ENCODE measurements around the gene ZNF710.
"Not testable (repeated sequence)": the region's sequence is repeated elsewhere in the genome, so short reads cannot be mapped to it uniquely, and the experiment has no call there.

The ZNF710 gene, protein sequence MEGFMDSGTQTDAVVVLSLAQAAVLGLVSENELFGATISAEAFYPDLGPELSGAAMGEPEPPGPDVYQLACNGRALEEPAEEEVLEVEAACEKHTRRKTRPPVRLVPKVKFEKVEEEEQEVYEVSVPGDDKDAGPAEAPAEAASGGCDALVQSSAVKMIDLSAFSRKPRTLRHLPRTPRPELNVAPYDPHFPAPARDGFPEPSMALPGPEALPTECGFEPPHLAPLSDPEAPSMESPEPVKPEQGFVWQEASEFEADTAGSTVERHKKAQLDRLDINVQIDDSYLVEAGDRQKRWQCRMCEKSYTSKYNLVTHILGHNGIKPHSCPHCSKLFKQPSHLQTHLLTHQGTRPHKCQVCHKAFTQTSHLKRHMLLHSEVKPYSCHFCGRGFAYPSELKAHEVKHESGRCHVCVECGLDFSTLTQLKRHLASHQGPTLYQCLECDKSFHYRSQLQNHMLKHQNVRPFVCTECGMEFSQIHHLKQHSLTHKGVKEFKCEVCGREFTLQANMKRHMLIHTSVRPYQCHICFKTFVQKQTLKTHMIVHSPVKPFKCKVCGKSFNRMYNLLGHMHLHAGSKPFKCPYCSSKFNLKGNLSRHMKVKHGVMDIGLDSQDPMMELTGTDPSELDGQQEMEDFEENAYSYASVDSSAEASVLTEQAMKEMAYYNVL

DNA sequence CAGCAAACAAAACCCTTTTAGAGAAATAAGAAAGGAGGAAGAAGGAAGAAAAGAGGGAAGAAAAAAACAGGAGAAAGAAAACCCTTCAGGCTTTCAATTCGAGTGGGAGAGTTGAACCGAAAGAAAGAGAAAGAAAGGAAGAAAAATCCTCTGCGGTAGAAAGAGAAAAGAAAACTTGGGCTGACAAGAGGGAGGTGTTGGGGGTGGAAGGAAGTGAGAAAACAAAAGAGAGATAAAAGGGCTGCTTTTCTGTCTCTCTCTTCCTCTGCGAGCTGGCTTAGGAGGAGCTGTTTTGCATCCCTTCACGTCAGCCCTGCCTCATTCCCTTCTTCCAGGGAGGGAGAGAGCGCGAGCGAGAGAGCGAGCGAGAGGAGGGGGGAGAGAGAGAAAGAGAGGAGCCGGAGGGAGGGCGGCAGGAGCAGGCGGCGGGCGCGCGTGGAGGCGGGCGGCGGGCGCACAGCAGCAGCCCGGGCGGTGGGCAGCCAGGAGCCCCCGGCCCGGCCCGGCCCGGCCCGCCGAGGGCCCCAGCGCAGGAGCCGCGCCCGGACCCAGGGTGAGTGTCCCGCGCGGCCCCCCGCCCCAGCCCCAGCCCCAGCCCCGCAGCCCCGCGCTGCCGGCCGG, at the start of gene ZNF710:
ZNF710 (plus strand) TSS at position 263 of the 621 bp plus-strand sequence. CDS start 65,814 bp downstream, outside the sequence.
- peak; percentile 24 for DNase-seq (ENCODE audit: low spot score)

DNA sequence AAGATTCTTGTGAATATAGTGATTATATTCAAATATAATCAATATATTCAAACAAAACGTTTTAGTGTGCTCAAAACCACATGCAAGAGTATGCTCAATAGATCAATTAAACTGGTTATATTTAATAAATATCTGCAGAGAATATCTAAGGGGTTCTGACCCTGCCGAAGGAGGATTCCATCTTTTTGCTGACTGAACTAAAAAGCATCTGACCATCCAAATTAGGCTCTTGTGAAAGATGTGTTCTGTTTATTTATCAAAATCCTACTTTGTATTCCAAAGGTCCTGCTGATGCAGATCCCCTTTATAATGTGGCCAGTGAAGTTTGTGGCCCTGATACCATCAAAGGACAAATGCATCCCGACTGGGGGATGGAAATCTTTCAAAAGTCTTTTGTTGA, 46.6 kb upstream of the ZNF710 start:
- DNase-seq (ENCODE audit: low spot score) = no peak

- not testable (repeated sequence) for DNase-seq (ENCODE audit: low spot score)
Observed at GRCh38 chr15:89955449-89955998, 45.6 kb upstream of the ZNF710 start.

DNA sequence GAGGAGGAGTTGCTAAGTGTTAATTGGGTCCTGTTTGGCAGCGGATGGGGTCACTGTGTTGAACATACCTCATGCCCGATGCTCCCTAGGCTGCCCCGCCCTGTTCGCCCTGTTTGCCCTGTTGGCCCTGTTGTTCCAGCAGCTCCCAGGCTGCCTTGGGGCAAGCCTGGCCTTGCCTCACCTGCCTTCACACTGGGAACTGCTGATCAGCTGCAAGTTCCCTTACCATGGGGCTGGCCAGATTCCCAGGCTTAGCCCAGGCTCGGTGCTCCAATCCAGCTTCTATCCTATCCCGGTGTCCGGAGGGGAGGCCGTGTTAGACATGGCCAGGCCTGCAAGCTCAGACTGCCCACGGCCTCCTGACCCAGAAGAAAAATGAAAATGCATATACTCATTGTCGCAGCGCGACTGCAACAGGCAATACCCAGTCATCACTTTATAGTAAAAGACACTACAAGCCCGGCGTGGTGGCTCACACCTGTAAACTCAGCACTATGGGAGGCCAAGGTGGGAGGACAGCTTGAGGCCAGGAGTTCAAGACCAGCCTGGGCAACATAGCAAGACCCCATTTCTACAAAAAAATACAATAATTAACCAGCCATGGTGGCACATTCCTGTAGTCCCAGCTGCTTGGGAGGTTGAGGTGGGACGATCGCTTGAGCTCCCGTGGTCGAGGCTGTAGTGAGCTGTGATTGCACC, 42.9 kb upstream of the ZNF710 start:
- DNase-seq (ENCODE audit: low spot score) = no peak

DNA sequence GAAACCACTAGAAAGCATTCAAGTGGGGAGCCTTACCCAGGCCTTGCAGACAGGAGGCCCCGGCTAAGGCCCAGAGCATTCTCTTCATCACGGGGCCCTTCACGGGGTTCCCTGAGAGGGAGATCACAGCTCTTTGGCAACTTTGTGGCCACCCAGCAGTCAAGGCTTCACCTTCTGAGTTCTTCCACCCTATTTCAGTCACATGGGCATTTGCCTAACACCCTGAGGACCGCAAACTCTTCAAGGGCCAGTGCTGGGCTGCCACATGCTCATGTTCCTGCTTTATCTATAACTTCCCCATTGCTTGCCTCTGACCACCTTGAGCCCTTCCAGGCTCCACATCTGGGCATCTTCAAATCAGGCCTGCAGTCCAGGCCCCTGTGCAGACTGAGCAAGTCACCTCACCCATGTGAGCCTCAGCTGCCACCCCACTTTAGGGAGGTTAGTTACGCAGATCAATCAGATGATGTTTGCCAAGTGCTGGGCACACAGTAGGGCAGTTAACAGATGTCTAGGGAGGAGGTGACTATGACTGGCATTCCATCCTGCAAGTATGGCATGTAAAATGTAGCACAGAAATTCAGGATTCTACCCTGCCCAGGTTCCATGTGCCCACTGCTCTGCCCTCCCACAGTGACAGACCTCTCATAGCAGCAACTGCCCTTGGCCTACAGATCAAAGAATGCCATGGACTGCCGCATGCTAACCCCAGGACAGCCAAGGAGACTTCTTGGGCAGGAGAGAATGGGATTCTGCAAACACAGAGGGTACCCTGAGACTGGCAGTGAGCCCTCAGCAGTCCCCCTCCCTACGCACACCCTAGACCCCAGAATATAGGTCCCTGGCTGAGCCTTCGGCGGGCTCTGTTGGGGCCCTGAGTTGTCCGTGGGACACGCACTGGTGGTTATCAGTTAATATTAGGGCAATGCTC, 37.6 kb upstream of the ZNF710 start:
- DNase-seq (ENCODE audit: low spot score) = no peak

DNA sequence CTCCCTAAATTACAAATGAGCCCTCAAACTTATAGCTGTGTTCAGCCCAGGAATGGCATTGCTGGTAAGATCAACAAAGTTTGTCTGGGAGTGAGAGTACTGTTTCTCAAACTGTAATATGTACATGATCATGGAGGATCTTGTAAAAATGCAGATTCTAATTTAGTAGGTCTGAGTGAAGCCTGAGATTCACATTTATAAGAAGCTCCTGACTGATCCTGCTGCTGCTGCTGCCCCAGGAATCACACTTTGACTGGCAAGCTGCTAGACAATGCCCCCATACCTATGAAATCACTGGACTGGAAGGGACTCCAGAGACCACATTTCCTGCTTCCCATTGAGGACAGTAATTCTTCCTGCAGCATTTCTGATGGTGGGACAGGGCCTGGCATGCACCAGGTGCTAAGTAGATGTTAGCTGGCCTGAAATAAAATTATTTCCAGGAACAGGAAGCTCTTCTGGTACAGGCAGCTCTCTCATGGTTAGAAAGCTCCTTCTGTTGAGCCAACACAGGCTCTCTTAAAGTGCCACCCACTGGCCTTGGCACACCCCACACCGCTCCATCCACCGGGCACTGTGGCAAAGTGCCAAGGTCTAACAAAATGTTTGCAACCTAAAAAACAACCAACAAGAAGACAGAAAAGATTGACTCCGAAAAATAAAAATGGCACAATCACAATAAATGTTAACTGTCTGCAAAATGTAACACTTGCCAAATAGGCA, 36.7 kb upstream of the ZNF710 start:
- no peak for DNase-seq (ENCODE audit: low spot score)

GRCh38 chr15:89967881-89968280, 33.2 kb upstream of the ZNF710 start:
- no peak for DNase-seq (ENCODE audit: low spot score)

GRCh38 chr15:89971592-89971997, 29.5 kb upstream of the ZNF710 start:
- DNase-seq (ENCODE audit: low spot score) = peak; percentile 32

GRCh38 chr15:89972085-89972484, 29.0 kb upstream of the ZNF710 start:
- no peak for DNase-seq (ENCODE audit: low spot score)

GRCh38 chr15:89975482-89976245, 25.5 kb upstream of the ZNF710 start:
- DNase-seq (ENCODE audit: low spot score) = no peak

- no peak for DNase-seq (ENCODE audit: low spot score)
Observed at GRCh38 chr15:89976246-89976600, 24.9 kb upstream of the ZNF710 start.

GRCh38 chr15:89977836-89978235, 23.3 kb upstream of the ZNF710 start:
- DNase-seq (ENCODE audit: low spot score) = not testable (repeated sequence)

DNA sequence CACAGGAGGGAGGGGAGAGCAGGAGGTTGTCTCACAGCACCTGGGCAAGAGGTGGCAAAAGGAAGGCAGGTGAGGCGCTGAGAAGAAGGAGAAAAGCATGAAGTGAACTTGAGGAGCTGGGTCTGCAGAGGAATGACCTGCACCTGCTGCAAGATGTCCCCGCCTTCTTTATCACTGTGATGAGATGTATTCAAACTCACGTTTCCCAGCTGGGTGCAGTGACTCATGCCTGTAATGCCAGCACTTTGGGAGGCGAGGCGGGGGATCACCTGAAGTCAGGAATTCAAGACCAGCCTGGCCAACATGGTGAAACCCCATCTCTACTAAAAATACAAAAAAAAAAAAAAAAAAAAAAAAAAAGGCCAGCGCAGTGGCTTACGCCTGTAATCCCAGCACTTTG, 22.2 kb upstream of the ZNF710 start:
- no peak for DNase-seq (ENCODE audit: low spot score)

DNA sequence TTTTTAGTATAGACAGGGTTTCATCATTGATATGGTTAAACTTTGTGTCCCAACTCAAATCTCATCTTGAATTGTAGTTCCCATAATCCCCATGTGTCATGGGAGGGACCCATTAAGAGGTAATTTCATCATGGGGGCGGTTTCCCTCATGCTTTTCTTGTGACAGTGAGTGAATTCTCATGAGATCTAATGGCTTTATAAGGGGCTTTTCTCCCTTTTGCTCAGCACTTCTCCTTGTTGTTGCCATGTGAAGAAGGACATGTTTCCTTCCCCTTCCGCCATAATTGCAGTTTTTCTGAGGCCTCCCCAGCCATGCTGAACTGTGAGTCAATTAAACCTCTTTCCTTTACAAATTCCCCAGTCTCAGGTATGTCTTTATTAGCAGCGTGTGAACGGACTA, 20.2 kb upstream of the ZNF710 start:
- DNase-seq (ENCODE audit: low spot score) = no peak

- DNase-seq (ENCODE audit: low spot score) = no peak
Observed at GRCh38 chr15:89982315-89983055, 18.6 kb upstream of the ZNF710 start.

DNA sequence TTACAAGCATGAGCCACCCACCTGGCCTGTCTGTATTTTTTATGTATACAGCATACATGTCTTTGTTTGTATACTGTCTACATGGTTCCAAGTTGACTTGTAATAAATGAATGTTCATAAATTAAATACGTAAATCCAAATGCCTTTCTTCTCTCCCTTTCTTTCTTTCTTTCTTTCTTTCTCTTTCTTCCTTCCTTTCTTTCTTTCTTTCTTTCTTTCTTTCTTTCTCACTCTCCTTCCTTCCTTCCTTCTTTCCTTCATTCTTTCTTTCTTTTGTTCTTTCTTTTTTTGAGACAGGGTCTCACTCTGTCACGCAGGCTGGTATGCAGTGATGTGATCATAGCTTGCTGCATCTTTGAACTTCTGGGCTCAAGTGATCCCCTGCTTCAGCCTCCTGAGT, 17.1 kb upstream of the ZNF710 start:
- DNase-seq (ENCODE audit: low spot score) = no peak

DNA sequence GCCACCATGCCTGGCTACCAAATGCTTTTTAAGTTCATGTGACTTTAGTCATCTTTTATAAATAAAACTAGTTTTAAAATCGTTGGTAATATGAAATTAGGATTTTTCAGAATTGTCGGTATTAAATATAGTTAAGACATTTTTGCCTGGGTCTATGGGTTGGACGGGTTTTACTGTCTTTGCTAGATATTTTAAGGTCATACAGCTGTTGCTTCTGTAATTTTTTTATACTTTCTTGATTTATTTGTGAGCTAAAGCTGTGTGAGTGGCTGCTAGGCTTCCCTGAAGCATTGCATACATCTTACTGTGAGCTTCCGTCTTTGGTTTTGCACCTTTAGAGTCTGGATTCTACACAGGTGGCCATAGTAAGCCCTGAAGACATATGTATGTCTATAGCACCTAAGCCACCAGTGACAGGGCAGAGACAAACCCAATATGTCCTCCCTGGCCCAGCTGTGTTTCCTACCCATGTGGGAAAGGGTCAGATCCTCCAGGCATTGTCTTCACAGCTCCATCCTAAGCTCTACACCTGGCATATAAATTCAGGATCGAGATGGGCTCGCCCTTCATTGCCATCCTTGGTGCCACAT, 16.6 kb upstream of the ZNF710 start:
- DNase-seq (ENCODE audit: low spot score) = no peak

DNA sequence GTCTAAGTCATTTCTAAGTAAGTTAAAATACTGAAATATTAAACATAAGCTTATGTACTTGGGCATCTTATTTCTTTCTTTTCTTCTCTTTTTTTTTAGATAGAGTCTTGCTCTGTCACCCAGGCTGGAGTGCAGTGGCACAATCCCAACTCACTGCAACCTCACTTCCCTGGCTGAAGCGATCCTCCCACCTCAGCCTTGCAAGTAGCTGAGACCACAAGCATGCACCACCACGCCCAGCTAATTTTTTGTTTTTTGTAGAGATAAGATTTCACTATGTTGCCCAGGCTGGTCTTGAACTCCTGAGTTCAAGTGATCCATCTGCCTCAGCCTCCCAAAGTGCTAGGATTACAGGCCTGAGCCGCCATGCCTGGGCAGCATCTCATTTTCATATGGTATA, 16.0 kb upstream of the ZNF710 start:
- no peak for DNase-seq (ENCODE audit: low spot score)

GRCh38 chr15:89991312-89991711, 9.8 kb upstream of the ZNF710 start:
- DNase-seq (ENCODE audit: low spot score) = no peak

Data from hematopoietic multipotent progenitor cell treated with erythropoietin and hydrocortisone succinate and interleukin-3 and kit ligand, for 15 days (in vitro differentiated cells).